Panc1 (cell line): ENCODE data around the gene NFKB1.

ENCODE experiments used
- TF ChIP-seq, protein P1 (sequence below): fragments of 450-650 bp; IDR thresholded peaks from 2 replicates; pipeline ENCODE4 v1.5.1; 2017; ENCODE audit warnings: mild to moderate bottlenecking
- TF ChIP-seq, protein P2 (sequence below), 2 experiments: IDR thresholded peaks; 2 replicates each; pipeline ENCODE4 v1.6.1; 2011 to 2012; ENCODE audit warnings: low read depth in 2 of 2, control low read depth in 1 of 2, low read length in 1 of 2, mild to moderate bottlenecking in 1 of 2, moderate library complexity in 1 of 2; ENCODE audit not compliant: insufficient read depth in 1 of 2

DNA sequence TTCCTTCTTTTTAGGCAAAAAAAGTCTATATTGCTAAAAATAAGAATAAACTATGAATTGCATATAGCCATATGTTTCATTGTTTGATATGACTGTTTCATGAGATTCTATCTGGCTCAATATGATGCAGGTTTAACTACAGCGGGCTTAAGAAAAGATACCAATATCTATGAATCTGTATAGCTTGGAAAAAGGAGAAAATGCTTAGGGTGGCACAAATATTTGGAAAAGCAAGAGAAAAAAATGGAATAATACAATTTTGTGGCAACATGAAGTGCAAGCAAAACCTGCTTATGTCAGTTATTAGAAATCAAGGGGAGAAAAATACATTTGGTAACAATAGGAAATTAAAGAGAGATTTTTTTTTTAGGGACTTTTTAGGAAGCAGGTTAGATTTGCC, 48.3 kb upstream of the NFKB1 start:
- TF ChIP-seq, protein P1, sequence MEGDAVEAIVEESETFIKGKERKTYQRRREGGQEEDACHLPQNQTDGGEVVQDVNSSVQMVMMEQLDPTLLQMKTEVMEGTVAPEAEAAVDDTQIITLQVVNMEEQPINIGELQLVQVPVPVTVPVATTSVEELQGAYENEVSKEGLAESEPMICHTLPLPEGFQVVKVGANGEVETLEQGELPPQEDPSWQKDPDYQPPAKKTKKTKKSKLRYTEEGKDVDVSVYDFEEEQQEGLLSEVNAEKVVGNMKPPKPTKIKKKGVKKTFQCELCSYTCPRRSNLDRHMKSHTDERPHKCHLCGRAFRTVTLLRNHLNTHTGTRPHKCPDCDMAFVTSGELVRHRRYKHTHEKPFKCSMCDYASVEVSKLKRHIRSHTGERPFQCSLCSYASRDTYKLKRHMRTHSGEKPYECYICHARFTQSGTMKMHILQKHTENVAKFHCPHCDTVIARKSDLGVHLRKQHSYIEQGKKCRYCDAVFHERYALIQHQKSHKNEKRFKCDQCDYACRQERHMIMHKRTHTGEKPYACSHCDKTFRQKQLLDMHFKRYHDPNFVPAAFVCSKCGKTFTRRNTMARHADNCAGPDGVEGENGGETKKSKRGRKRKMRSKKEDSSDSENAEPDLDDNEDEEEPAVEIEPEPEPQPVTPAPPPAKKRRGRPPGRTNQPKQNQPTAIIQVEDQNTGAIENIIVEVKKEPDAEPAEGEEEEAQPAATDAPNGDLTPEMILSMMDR, result no peak
- TF ChIP-seq, protein P2, sequence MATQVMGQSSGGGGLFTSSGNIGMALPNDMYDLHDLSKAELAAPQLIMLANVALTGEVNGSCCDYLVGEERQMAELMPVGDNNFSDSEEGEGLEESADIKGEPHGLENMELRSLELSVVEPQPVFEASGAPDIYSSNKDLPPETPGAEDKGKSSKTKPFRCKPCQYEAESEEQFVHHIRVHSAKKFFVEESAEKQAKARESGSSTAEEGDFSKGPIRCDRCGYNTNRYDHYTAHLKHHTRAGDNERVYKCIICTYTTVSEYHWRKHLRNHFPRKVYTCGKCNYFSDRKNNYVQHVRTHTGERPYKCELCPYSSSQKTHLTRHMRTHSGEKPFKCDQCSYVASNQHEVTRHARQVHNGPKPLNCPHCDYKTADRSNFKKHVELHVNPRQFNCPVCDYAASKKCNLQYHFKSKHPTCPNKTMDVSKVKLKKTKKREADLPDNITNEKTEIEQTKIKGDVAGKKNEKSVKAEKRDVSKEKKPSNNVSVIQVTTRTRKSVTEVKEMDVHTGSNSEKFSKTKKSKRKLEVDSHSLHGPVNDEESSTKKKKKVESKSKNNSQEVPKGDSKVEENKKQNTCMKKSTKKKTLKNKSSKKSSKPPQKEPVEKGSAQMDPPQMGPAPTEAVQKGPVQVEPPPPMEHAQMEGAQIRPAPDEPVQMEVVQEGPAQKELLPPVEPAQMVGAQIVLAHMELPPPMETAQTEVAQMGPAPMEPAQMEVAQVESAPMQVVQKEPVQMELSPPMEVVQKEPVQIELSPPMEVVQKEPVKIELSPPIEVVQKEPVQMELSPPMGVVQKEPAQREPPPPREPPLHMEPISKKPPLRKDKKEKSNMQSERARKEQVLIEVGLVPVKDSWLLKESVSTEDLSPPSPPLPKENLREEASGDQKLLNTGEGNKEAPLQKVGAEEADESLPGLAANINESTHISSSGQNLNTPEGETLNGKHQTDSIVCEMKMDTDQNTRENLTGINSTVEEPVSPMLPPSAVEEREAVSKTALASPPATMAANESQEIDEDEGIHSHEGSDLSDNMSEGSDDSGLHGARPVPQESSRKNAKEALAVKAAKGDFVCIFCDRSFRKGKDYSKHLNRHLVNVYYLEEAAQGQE (IDR thresholded peaks at IDR 0.05; ENCODE audit: insufficient read depth in 1 of 2, low read depth in 2 of 2, low read length in 1 of 2), result no peak
